ENCODE data around the gene PDE6B. TPM values are rescaled to one million over a fixed set of nuclear protein-coding genes. Genes with fewer than 3 reads are reported as not detected.

PDE6B gene
- total and polyA plus RNA-seq, 2 experiments from 2014 or later: 43.1 to 48.1 TPM

- peak in 1 of 2 donors; percentile 11 for DNase-seq (ENCODE audit: low read depth in 1 of 2, low spot score in 1 of 2)
- no peaks in the 10 kb centered on the region for H3K4me1 ChIP-seq (ENCODE audit: low read depth)
These were observed 14.7 kb upstream of the PDE6B start for GRCh38 chr4:610411-611261.

GRCh38 chr4:612052-612748, 13.2 kb upstream of the PDE6B start:
- no peak overlapping the region for H3K27ac ChIP-seq
- TF ChIP-seq CTCF (IDR thresholded peaks at IDR 0.05; ENCODE audit: low read depth, low read length): no peak
- no peaks in the 10 kb centered on the region for H3K36me3 ChIP-seq
- no peaks in the 10 kb centered on the region for H3K9me3 ChIP-seq (ENCODE audit: low read depth)
- peaks cover 31% of the 10 kb centered on the region for H3K27me3 ChIP-seq
- H3K4me1 ChIP-seq (ENCODE audit: low read depth): no peaks in the 10 kb centered on the region
- H3K4me3 ChIP-seq: no peak overlapping the region
- DNase-seq (ENCODE audit: low read depth in 1 of 2, low spot score in 1 of 2): no peak

More at GRCh38 chr4:610411-611261, 14.7 kb upstream of the PDE6B start:
- H3K9me3 ChIP-seq (ENCODE audit: low read depth): no peaks in the 10 kb centered on the region
- peaks cover 31% of the 10 kb centered on the region for H3K27me3 ChIP-seq
- no peaks in the 10 kb centered on the region for H3K36me3 ChIP-seq
- no peak overlapping the region for H3K4me3 ChIP-seq
- H3K27ac ChIP-seq: no peak overlapping the region
- TF ChIP-seq CTCF (IDR thresholded peaks at IDR 0.05; ENCODE audit: low read depth, low read length): no peak

GRCh38 chr4:612749-613125, 12.6 kb upstream of the PDE6B start:
- Histone ChIP-seq H3K27ac (no peak overlapping the region), H3K4me1 (ENCODE audit: low read depth) (no peaks in the 10 kb centered on the region), H3K9me3 (ENCODE audit: low read depth) (no peaks in the 10 kb centered on the region), H3K4me3 (no peak overlapping the region), H3K27me3 (peaks cover 31% of the 10 kb centered on the region), H3K36me3 (no peaks in the 10 kb centered on the region)
- TF ChIP-seq CTCF (IDR thresholded peaks at IDR 0.05; ENCODE audit: low read depth, low read length): no peak
- DNase-seq (ENCODE audit: low read depth in 1 of 2, low spot score in 1 of 2): no peak

- no peaks in the 10 kb centered on the region for H3K36me3 ChIP-seq
- peaks cover 31% of the 10 kb centered on the region for H3K27me3 ChIP-seq
- H3K27ac ChIP-seq: no peak overlapping the region
- no peaks in the 10 kb centered on the region for H3K9me3 ChIP-seq (ENCODE audit: low read depth)
- no peak for TF ChIP-seq CTCF (IDR thresholded peaks at IDR 0.05; ENCODE audit: low read depth, low read length)
- no peak for DNase-seq (ENCODE audit: low read depth in 1 of 2, low spot score in 1 of 2)
- no peak overlapping the region for H3K4me3 ChIP-seq
- H3K4me1 ChIP-seq (ENCODE audit: low read depth): no peaks in the 10 kb centered on the region
These were observed 12.2 kb upstream of the PDE6B start for GRCh38 chr4:613126-613525.

- no peak for DNase-seq (ENCODE audit: low read depth in 1 of 2, low spot score in 1 of 2)
- no peak for TF ChIP-seq CTCF (IDR thresholded peaks at IDR 0.05; ENCODE audit: low read depth, low read length)
- Histone ChIP-seq H3K4me1 (ENCODE audit: low read depth) (no peaks in the 10 kb centered on the region), H3K27me3 (peaks cover 30% of the 10 kb centered on the region), H3K4me3 (no peak overlapping the region), H3K9me3 (ENCODE audit: low read depth) (no peaks in the 10 kb centered on the region), H3K36me3 (no peaks in the 10 kb centered on the region), H3K27ac (no peak overlapping the region)
These were observed 9.3 kb upstream of the PDE6B start for GRCh38 chr4:616091-616490.
